HG03103 (cell line): ENCODE data around the gene CKB.
A peak's percentile ranks its signal among the peaks of the same experiment; 100 is the strongest.

Source experiments
- ATAC-seq: cut with Tn5 transposase; IDR thresholded peaks from one replicate; pipeline ENCODE4 v1.9.1; 2021; ENCODE audit warnings: low read depth; ENCODE audit not compliant: unreplicated experiment

Gene CKB

GRCh38 chr14:103539056-103539825, 16.6 kb upstream of the CKB start:
- no peak for ATAC-seq

DNA sequence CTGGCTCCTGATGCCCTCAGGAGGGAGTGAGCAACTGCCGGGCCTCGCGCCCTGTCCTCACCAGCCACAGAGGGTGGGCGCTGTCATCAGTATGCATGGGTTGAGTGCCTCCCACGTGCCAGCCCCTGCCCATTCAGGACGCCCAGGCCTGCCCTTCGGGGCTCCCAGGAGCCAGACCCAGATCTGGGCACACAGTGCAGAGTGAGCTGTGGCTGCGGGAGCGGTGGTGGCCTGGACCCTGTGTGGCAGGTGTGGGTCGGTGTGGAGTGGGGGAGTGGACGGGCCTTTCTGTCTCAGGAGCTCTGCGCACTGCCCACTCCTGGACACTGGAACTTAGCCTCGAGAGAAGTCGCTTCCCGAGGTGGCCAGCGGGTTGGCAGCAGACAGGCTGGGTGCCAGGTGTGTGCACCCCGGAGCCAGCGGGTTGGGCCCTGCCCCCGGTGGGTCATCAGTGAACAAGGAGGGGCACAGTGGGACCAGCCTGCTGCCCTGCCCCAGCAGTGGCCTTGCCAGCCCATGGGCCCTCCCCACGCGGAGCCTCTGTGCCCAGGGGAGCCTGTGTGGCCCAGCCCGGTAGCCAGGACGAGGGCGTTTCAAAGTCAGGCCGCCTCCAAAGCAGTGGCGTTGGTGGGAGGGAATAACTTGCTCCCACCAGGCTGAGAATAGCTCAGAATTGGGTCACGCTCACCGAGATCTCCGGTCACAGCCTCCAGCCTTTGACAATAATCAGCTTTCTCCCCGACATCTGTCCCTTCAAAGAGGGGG, 15.8 kb upstream of the CKB start:
- no peak for ATAC-seq

DNA sequence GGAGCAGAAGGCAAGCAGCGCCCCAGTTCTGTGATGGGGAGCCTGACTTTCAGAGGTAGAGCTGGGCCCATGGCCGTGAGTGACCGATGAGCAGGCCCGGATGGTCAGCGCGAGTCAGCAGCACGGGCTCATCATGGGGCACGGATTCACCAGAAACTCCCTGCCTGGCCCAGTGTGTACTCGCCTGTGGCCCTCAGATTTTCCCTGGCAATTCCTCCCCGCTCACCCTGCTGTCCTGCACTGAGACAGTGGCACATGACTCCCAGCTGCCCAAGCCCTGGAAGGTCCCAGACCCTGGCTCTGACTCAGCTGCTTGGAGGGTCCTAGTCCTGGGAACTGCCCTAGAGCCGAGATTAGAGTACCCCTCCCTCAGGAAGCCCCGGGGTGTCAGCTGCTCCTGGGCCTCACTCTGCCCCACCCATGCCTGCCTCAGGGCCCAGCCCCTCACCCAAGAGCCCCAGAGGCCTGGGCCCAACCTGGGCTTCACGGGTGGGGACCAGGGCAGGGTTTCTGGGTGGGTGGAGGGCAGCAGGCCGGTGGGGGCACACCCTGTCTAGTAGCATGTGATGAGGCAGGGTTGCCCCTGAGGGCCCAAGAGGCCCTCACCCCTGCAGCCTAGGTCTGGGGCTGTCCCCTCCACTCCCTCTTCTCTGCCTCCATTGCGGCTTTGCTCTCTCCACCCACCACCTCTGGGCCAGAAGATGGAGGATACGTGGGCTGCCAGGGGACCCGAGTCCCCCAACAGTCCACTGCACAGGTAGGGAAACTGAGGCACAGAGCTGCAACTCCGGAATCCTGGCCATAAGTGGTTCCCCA, 14.8 kb upstream of the CKB start:
- no peak for ATAC-seq

DNA sequence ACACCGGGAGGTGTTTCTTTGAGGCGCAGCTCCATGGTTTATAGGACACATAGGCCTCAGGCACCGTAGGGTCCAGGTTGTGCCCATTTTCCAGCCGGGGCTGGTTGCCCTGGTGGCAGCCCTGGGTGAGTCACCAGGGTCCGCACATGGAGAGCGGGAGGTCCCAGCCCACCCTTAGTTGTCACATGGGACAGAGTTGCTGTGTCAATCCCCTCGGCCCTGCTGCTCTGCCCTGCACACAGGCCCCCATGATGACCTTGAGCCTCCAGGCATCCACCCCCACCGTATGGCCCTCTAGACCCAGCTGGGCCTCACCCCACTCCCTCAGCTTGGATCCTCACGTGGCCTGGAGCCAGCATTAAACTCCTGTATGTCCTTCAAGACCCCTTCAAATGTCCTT, 14.1 kb upstream of the CKB start:
- no peak for ATAC-seq

DNA sequence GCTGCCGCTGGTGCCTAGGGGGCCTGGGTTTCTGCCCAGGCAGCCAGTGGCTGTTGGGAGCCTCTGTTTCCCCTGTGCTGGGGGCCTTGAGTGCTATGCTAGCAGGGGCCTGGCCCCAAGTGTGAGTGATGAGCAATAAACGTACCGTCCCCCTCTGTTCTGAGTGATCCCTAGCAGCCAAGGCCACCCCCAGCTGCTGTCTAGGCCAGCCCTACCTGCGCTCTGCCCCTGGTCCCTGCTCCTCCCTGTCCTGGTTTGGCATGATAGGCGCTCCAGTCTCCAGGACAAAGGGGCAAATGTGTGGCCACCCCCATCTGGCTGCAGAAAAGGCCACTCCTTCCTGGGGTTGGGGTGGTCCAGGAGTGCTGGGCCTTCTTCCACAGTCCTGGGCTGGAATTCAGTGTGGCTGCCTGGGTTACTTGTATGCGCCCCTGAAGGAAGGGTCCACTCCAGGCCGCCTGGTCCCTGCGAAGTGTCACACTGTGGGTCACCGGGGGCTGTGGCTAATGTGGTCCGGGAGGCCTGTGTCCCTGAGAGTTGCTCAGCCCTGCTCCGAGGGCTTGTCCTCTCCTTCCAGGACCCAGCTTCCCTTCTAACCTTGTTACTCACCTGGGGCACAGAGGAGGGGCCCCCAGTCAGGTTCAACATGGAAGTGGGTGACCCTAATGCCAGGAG, 13.4 kb upstream of the CKB start:
- ATAC-seq: no peak

DNA sequence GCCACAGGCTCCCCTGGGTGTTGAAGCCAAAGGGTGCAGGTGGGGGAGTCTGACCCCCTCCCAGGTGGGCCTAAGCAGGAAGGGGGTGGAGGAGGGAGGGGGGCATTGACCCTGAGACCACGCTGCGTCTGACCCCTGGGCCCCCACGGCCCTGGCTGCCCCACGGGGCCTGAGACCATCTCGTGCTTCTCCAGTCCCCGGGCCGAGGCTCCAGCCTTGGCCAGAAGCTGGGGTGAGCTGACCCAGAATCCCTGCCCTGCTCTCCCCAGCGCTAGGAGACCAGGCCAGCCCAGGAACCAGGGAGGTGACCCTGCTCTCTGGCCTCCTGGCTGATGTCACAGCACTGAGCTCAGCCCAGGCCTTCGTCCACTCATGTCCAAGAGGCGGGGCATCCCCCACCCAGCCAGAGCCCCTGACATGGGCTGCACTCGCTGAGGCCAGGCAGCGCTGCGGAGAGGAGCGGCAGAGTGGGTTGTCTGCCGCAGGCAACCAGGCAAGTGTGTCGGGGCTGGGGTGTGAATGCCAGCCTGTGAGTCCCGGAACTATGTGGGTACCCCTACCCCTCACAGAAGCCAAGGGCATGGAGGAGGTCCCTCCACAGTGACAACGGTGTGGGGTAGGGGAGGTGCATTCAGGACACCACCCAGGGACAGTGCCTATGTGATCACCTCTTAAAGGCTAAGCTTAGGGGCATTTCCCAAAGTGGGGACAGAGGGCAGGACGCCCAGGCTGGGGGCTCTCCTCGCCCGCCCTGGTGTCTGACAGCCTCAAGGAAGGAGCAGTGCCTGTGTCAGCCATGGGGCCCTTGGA, 12.7 kb upstream of the CKB start:
- no peak for ATAC-seq

- no peak for ATAC-seq
These were observed 12.0 kb upstream of the CKB start for GRCh38 chr14:103534576-103535061.

DNA sequence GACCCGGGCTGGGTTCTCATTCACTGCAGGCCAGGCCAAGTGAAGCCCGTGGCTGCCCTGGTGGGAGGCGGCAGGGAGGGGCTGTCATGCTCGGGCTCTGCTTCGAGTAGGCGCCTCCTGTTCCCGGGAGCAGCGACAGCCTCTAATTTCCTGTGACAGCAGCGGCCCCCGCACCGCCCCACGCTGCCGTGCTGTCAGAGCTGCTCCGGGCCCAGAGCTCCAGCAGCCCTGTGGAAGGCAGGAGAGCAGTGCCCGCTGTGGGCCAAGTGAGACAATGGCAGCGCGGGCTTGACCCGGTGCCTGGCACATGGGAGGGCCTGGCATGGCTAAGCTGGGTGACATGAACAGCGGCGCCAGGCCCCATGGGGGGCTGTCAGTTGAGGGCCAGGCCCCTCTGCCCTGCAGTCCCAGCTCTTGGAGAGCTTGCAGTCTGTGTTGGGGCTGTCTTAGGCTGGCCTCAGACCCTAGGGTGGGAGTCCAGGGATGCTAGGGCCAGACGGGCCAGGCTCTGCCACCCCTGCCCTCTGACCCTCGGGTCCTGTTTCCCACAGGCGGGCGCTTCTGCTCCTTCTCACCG, 11.5 kb upstream of the CKB start:
- ATAC-seq: no peak

- no peak for ATAC-seq
These were observed 10.7 kb upstream of the CKB start for GRCh38 chr14:103533137-103533998.

GRCh38 chr14:103532216-103533136, 9.8 kb upstream of the CKB start:
- no peak for ATAC-seq

- ATAC-seq: no peak
These were observed 9.0 kb upstream of the CKB start for GRCh38 chr14:103531421-103532215.

DNA sequence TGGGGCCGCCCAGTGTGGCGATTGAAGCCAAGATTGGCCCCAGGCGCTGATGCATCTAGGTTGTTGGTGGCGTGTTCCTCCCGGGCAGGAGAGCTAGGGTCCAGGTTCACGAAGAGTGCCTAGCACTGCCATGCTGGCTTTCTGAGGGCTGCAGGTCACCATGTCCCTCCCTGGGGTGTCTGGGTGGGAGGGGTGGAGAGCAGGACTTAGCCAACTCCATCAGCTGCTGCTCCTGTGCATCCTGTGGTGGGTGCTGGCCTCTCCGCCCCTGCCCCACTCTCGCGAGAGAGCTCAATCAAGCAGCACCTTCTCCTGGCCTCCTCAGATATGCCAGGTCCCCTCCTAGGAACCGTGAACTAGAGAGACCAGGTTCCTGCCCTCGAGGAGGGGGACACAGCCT, 8.2 kb upstream of the CKB start:
- ATAC-seq: no peak

- no peak for ATAC-seq
These were observed 7.8 kb upstream of the CKB start for GRCh38 chr14:103530390-103530789.

GRCh38 chr14:103529383-103530365, 7.0 kb upstream of the CKB start:
- peak; percentile 15 for ATAC-seq

- peak; percentile 43 for ATAC-seq
These were observed 6.2 kb upstream of the CKB start, which contains the start of gene TRMT61A for GRCh38 chr14:103528587-103529382. TRMT61A (plus strand) TSS chr14:103529196; CDS start chr14:103529979, 783 bp downstream.
